Hepatocyte (in vitro differentiated cells): ENCODE results near the gene THUMPD2.

ENCODE experiments used
- CTCF ChIP-seq: fragments of 200-600 bp; sonication (generic); IDR thresholded peaks from 2 replicates; pipeline ENCODE4 v1.5.1; 2016; ENCODE audit warnings: antibody characterized with exemption, mild to moderate bottlenecking; ENCODE audit not compliant: poor library complexity
- EZH2 ChIP-seq: fragments of 200-600 bp; sonication (generic); IDR thresholded peaks from 2 replicates; pipeline ENCODE4 v1.6.1; 2016; ENCODE audit warnings: antibody characterized with exemption, mild to moderate bottlenecking, borderline replicate concordance

- TF ChIP-seq CTCF = no peak
- TF ChIP-seq EZH2 = no peak
These were observed 27.0 kb upstream of the THUMPD2 start for GRCh38 chr2:39805936-39806608.
